Measurements from ENCODE around the gene SGK1.

The SGK1 gene

DNA sequence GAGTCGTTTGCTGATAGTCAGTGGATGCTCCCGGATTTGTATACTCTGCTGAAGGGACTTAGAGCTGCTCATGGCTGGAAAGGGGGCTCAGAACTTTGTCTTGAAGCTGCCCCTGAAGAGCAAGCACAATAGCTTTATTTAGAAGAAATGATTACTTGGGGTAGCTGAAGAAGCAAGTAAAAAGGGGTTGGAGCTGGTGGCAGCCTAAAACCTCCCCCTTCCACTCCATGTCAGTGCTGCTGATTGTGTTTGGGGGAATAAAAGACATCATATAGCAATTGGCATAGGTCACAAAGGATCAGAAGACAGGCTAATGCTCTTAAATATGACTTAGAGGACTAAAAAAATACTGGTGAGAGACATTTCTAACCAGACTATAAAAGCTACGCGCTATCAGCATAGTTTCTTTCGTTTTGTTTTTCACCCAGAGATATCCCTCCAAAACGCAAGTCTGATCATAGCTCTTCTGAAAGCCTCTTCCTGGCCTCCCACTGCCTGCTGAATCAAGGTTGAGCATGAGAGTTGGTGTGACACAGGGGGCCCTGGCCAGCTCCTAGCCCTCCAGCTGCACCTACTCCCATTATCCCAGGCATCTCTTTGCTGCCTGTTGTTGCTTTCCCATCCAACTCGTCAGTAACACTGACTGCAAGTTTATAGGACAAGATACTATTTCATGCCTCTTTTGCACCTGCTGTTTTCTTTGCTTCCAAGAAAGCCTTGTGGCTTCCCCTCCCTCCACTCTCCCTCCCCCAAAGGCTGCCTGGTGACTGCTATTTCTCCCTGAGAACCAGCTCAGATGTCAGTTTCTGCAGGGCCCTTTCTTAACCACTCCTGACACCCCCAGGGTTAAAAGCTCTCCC lies 33.9 kb upstream of the SGK1 start:
- no peak overlapping the region for H3K4me3 ChIP-seq (ENCODE audit: low read length)
- no peaks in the 10 kb centered on the region for H3K4me1 ChIP-seq (ENCODE audit: low read length)
- no peaks in the 10 kb centered on the region for H3K79me2 ChIP-seq (ENCODE audit: low read length)
- no peak overlapping the region for H3K9ac ChIP-seq (ENCODE audit: low read length)
- H3K27ac ChIP-seq (ENCODE audit: low read length) = no peak overlapping the region
- no peaks in the 10 kb centered on the region for H3K9me3 ChIP-seq (ENCODE audit: insufficient read depth, low read length)
- H3K27me3 ChIP-seq (ENCODE audit: low read depth, low read length) = no peaks in the 10 kb centered on the region
- peak overlapping the region; percentile 31; the same call in 1 of the 2 replicates for H2AFZ ChIP-seq (ENCODE audit: low read depth, low read length)
- no peak overlapping the region for H3K4me2 ChIP-seq (ENCODE audit: low read length)
- no peaks in the 10 kb centered on the region for H4K20me1 ChIP-seq (ENCODE audit: insufficient read depth, low read length)
- H3K36me3 ChIP-seq (replicated peaks; ENCODE audit: low read depth, low read length) = no peaks in the 10 kb centered on the region
- TF ChIP-seq, protein P1, sequence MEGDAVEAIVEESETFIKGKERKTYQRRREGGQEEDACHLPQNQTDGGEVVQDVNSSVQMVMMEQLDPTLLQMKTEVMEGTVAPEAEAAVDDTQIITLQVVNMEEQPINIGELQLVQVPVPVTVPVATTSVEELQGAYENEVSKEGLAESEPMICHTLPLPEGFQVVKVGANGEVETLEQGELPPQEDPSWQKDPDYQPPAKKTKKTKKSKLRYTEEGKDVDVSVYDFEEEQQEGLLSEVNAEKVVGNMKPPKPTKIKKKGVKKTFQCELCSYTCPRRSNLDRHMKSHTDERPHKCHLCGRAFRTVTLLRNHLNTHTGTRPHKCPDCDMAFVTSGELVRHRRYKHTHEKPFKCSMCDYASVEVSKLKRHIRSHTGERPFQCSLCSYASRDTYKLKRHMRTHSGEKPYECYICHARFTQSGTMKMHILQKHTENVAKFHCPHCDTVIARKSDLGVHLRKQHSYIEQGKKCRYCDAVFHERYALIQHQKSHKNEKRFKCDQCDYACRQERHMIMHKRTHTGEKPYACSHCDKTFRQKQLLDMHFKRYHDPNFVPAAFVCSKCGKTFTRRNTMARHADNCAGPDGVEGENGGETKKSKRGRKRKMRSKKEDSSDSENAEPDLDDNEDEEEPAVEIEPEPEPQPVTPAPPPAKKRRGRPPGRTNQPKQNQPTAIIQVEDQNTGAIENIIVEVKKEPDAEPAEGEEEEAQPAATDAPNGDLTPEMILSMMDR (IDR thresholded peaks at IDR 0.05; ENCODE audit: low read depth, low read length) = no peak

DNA sequence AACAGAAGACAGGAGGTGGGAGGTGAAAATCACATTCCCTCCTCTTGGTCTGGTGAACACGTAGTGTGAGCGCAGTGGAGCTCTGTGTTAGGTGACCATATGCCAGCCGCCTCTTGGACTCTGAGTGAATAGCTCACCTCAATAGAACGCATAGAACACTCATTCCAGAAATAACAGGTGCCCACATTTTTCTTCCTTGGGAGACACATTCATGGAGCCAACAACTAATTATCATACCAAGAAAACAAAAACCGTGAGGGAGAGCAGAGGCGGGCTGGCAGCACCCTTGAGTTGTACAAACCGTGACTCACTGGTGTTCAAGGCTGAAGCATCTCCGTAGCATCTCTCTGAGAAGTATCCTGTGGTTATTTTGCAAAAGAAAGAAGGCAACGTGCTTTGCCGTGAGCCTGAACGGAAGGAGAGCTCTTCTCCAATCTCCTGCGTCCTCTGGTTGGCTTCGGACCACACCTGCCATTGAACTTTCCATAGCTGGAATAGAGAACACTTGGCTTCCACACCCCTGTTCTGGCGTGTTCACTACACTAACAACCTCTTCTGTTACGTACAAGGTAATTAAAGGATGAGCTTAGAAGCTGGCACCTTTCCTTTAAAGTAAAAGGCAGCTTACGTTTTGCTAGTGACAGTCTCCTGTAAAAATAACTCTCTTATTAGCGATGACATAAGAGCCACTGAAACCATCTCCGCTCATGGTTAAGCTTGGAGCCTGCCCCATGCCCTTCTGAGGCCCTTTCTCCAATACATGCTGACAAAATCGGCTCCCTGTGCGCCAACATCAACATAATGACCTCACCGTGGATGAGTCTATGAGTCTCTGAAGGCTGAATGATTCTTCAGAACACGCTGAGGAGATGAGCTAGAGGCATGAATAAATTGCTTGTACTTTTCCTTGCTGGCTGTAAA lies 30.2 kb upstream of the SGK1 start:
- H3K27ac ChIP-seq (ENCODE audit: low read length) = no peak overlapping the region
- no peak for TF ChIP-seq EZH2phosphoT487 (IDR thresholded peaks at IDR 0.05; ENCODE audit: low read depth)
- TF ChIP-seq, protein P1 (IDR thresholded peaks at IDR 0.05; ENCODE audit: low read depth, low read length) = no peak
- no peaks in the 10 kb centered on the region for H3K9me3 ChIP-seq (ENCODE audit: insufficient read depth, low read length)
- H3K27me3 ChIP-seq (ENCODE audit: low read depth, low read length) = no peaks in the 10 kb centered on the region
- no peaks in the 10 kb centered on the region for H3K36me3 ChIP-seq (replicated peaks; ENCODE audit: low read depth, low read length)
- no peaks in the 10 kb centered on the region for H4K20me1 ChIP-seq (ENCODE audit: insufficient read depth, low read length)
- H3K4me2 ChIP-seq (ENCODE audit: low read length) = no peak overlapping the region
- H3K4me1 ChIP-seq (ENCODE audit: low read length) = no peaks in the 10 kb centered on the region
- H3K4me3 ChIP-seq (ENCODE audit: low read length) = no peak overlapping the region
- no peak overlapping the region for H3K9ac ChIP-seq (ENCODE audit: low read length)
- H2AFZ ChIP-seq (ENCODE audit: low read depth, low read length) = no peak overlapping the region
- H3K79me2 ChIP-seq (ENCODE audit: low read length) = no peaks in the 10 kb centered on the region

DNA sequence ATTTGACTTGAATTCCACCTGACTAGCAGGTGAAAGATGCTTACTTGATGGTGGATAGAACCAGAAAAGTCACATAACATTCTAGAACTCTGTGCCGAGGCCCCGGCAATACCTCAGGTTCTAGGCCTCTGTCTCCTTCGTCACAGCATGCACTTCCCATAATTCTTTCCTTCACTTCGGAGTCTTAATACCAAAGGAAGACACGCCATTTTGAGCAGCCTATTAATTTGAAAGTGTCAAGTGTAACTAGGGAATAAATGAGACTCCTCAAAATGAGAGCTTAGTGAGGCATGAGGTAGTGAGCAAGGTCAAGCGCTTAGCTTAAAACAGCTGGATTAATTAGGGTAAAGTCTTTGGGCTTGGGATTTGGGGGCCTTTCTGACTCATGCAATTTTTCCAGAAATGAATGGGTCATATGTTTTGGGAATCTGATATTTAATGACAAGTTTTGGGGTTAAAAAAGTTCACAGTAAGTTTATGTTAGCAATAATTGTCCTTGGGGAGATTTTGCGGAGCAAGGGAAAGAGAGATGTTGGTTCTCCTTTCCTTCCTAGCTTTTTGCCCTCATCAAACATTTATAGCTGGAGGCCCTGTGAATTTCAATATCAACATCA lies 29.1 kb upstream of the SGK1 start:
- H3K27me3 ChIP-seq (ENCODE audit: low read depth, low read length) = no peaks in the 10 kb centered on the region
- H4K20me1 ChIP-seq (ENCODE audit: insufficient read depth, low read length) = no peaks in the 10 kb centered on the region
- TF ChIP-seq, protein P1 (IDR thresholded peaks at IDR 0.05; ENCODE audit: low read depth, low read length) = no peak
- no peak for TF ChIP-seq EZH2phosphoT487 (IDR thresholded peaks at IDR 0.05; ENCODE audit: low read depth)
- H3K4me3 ChIP-seq (ENCODE audit: low read length) = no peak overlapping the region
- no peak overlapping the region for H2AFZ ChIP-seq (ENCODE audit: low read depth, low read length)
- no peaks in the 10 kb centered on the region for H3K4me1 ChIP-seq (ENCODE audit: low read length)
- H3K36me3 ChIP-seq (replicated peaks; ENCODE audit: low read depth, low read length) = no peaks in the 10 kb centered on the region
- no peaks in the 10 kb centered on the region for H3K79me2 ChIP-seq (ENCODE audit: low read length)
- H3K9ac ChIP-seq (ENCODE audit: low read length) = no peak overlapping the region
- H3K9me3 ChIP-seq (ENCODE audit: insufficient read depth, low read length) = no peaks in the 10 kb centered on the region
- H3K4me2 ChIP-seq (ENCODE audit: low read length) = no peak overlapping the region
- no peak overlapping the region for H3K27ac ChIP-seq (ENCODE audit: low read length)

DNA sequence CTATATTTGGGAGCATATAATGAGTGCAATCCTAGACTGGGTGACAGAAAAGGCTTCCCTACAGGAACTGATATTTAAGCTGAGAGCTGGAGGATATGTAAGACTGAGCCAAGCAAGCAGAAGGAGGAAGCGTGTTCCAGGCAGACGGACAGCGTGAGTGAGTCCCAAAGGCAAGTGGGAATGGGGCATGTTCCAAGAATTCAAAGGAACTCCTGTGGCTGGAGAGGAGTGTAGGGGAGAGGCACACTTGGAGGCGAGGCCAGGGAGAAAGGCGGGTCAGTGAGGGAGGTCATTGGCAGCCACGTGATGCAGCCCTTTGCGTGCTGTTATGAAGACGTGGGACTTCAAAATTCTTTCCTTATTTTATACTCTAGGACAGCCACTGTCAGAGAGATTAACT lies 27.9 kb upstream of the SGK1 start:
- Histone ChIP-seq H4K20me1 (ENCODE audit: insufficient read depth, low read length) (no peaks in the 10 kb centered on the region), H3K27ac (ENCODE audit: low read length) (no peak overlapping the region), H3K9me3 (ENCODE audit: insufficient read depth, low read length) (no peaks in the 10 kb centered on the region), H3K9ac (ENCODE audit: low read length) (no peak overlapping the region), H3K27me3 (ENCODE audit: low read depth, low read length) (no peaks in the 10 kb centered on the region), H3K4me2 (ENCODE audit: low read length) (no peak overlapping the region), H3K79me2 (ENCODE audit: low read length) (no peaks in the 10 kb centered on the region), H3K36me3 (replicated peaks; ENCODE audit: low read depth, low read length) (no peaks in the 10 kb centered on the region), H2AFZ (ENCODE audit: low read depth, low read length) (no peak overlapping the region), H3K4me3 (ENCODE audit: low read length) (no peak overlapping the region), H3K4me1 (ENCODE audit: low read length) (peaks cover 3% of the 10 kb centered on the region)
- no peak for TF ChIP-seq EZH2phosphoT487 (IDR thresholded peaks at IDR 0.05; ENCODE audit: low read depth)
- TF ChIP-seq, protein P1 (IDR thresholded peaks at IDR 0.05; ENCODE audit: low read depth, low read length) = no peak
